Liver (tissue), 9 donors: ENCODE measurements around the gene NDUFA3. TPM values are rescaled to one million over a fixed set of nuclear protein-coding genes. Genes with fewer than 3 reads are reported as not detected.

Experiments
- DNase-seq: peaks from one replicate; pipeline ENCODE4 v3.0.0-alpha.2; 2017; ENCODE audit warnings: low spot score
- H3K27ac ChIP-seq, 2 donors: one replicate each; pipeline ENCODE4 v1.7.0; 2013; ENCODE audit warnings: inconsistent platforms in 2 of 2, low read length in 2 of 2, control low read depth in 1 of 2, low read depth in 1 of 2, mild to moderate bottlenecking in 1 of 2
- H3K27me3 ChIP-seq, 4 donors: one replicate each; pipeline versions ENCODE4 v1.6.1 to v1.7.0; 2013; ENCODE audit warnings: low read length in 3 of 4, inconsistent platforms in 1 of 4, mild to moderate bottlenecking in 1 of 4, moderate library complexity in 1 of 4; ENCODE audit not compliant: control insufficient read depth in 4 of 4, insufficient read depth in 4 of 4
- H3K36me3 ChIP-seq, 4 donors: one replicate each; pipeline versions ENCODE4 v1.6.1 to v1.7.0; 2013; ENCODE audit warnings: low read length in 3 of 4, mild to moderate bottlenecking in 3 of 4, low read depth in 1 of 4, moderate library complexity in 1 of 4; ENCODE audit not compliant: control insufficient read depth in 4 of 4, insufficient read depth in 3 of 4
- H3K4me1 ChIP-seq, 4 donors: one replicate each; pipeline versions ENCODE4 v1.6.1 to v1.7.0; 2013; ENCODE audit warnings: low read length in 3 of 4, mild to moderate bottlenecking in 3 of 4, moderate library complexity in 1 of 4; ENCODE audit not compliant: control insufficient read depth in 4 of 4, insufficient read depth in 4 of 4
- H3K4me3 ChIP-seq, 3 donors: one replicate each; pipeline versions ENCODE4 v1.6.1 to v1.7.0; 2013; ENCODE audit warnings: low read length in 3 of 3, control low read depth in 1 of 3, low read depth in 1 of 3, mild to moderate bottlenecking in 1 of 3
- H3K9ac ChIP-seq, 2 donors: one replicate each; pipeline ENCODE4 v1.7.0; 2013; ENCODE audit warnings: low read length in 2 of 2, mild to moderate bottlenecking in 2 of 2, moderate library complexity in 2 of 2, control low read depth in 1 of 2, low read depth in 1 of 2
- H3K9me3 ChIP-seq, 4 donors: one replicate each; pipeline versions ENCODE4 v1.6.1 to v1.7.0; 2013; ENCODE audit warnings: low read length in 3 of 4; ENCODE audit not compliant: control insufficient read depth in 4 of 4
- EGR1 ChIP-seq, 2 donors: IDR thresholded peaks; 2 replicates each; pipeline ENCODE4 v1.6.1; 2016 to 2018; ENCODE audit warnings: antibody characterized with exemption in 2 of 2, low read depth in 2 of 2
- FOXA1 ChIP-seq: IDR thresholded peaks from 2 replicates; pipeline ENCODE4 v1.6.1; 2016; ENCODE audit warnings: antibody characterized with exemption
- FOXA2 ChIP-seq: IDR thresholded peaks from 2 replicates; pipeline ENCODE4 v1.6.1; 2016; ENCODE audit warnings: antibody characterized with exemption
- GABPA ChIP-seq, 2 donors: IDR thresholded peaks in 1 of 2; conservative IDR thresholded peaks in 1 of 2; 2 replicates each; pipeline ENCODE4 v1.6.1; 2016; ENCODE audit warnings: antibody characterized with exemption in 2 of 2, mild to moderate bottlenecking in 1 of 2, moderate library complexity in 1 of 2
- HNF4G ChIP-seq: IDR thresholded peaks from 2 replicates; pipeline ENCODE4 v1.6.1; 2016; ENCODE audit warnings: antibody characterized with exemption
- JUND ChIP-seq, 2 donors: IDR thresholded peaks; 2 replicates each; pipeline ENCODE4 v1.6.1; 2016; ENCODE audit warnings: antibody characterized with exemption in 2 of 2
- MAX ChIP-seq: IDR thresholded peaks from 2 replicates; pipeline ENCODE4 v1.6.1; 2016; ENCODE audit warnings: antibody characterized with exemption
- NR2F2 ChIP-seq: IDR thresholded peaks from 2 replicates; pipeline ENCODE4 v1.6.1; 2016; ENCODE audit warnings: antibody characterized with exemption
- REST ChIP-seq: IDR thresholded peaks from 2 replicates; pipeline ENCODE4 v1.6.1; 2016; ENCODE audit warnings: antibody characterized with exemption, mild to moderate bottlenecking
- RXRA ChIP-seq, 2 donors: IDR thresholded peaks; 2 replicates each; pipeline ENCODE4 v1.6.1; 2017 to 2018; ENCODE audit warnings: antibody characterized with exemption in 2 of 2, mild to moderate bottlenecking in 1 of 2
- SP1 ChIP-seq: IDR thresholded peaks from 2 replicates; pipeline ENCODE4 v1.6.1; 2018; ENCODE audit warnings: antibody characterized with exemption, mild to moderate bottlenecking
- TAF1 ChIP-seq: conservative IDR thresholded peaks from 2 replicates; pipeline ENCODE4 v1.6.1; 2016; ENCODE audit warnings: antibody characterized with exemption, mild to moderate bottlenecking
- WGBS: extraction: QIAGEN DNeasy Blood & Tissue Kit; methylation state at CpG from one replicate; pipeline ENCODE4 v1.1.7; 2013; 5-methylcytosine and 5-hydroxymethylcytosine counted together
- polyA plus RNA-seq, 2 donors: library from polyadenylated mRNA; stranded (reverse) in 1 of 2; unstranded in 1 of 2; fragments of 200-250 nt in 1 of 2; fragments of >200 nt in 1 of 2; fragmentation: Nextera tagmentation in 1 of 2; extraction: Ambion mirVana in 1 of 2; gene quantifications; one replicate each; pipeline versions ENCODE4 v1.2.1 to v1.2.3, GENCODE V29; 2013 to 2015
- total RNA-seq, 2 donors: library from RNA; depleted of rRNA; stranded (reverse); fragments of >200 nt; gene quantifications; one replicate each; pipeline ENCODE4 v1.2.3, GENCODE V29; 2014
- TF ChIP-seq, protein P1 (sequence below): IDR thresholded peaks from 2 replicates; pipeline ENCODE4 v1.6.1; 2016; ENCODE audit warnings: antibody characterized with exemption
- TF ChIP-seq, protein P2 (sequence below): IDR thresholded peaks from 2 replicates; pipeline ENCODE4 v1.6.1; 2016; ENCODE audit warnings: antibody characterized with exemption
- donor health status: healthy.
- donor health status: healthy.
- donor health status: healthy.
- donor health status: healthy.
- donor health status: healthy.

The NDUFA3 gene
- total and polyA plus RNA-seq, 4 donors: 5.9 to 343 (median 68.5) TPM

GRCh38 chr19:54084410-54084809 lies 18.2 kb upstream of the NDUFA3 start:
- 81% methylated on average over 3 of the region's 3 CpGs for WGBS
- TF ChIP-seq GABPA (IDR thresholded peaks at IDR 0.05 in 1 of 2, conservative IDR thresholded peaks at IDR 0.05 in 1 of 2) (no peak), JUND (IDR thresholded peaks at IDR 0.05) (no peak), RXRA (IDR thresholded peaks at IDR 0.05) (no peak), NR2F2 (no peak), EGR1 (IDR thresholded peaks at IDR 0.05; ENCODE audit: low read depth in 2 of 2) (no peak)
- H3K27ac ChIP-seq: no peak overlapping the region
- H3K36me3 ChIP-seq: no peaks in the 10 kb centered on the region
- no peak overlapping the region for H3K9ac ChIP-seq
- no peak overlapping the region for H3K4me3 ChIP-seq
- DNase-seq: no peak
- peaks cover 5 to 8% (median 7%) of the 10 kb centered on the region in 4 donors for H3K9me3 ChIP-seq
- H3K4me1 ChIP-seq: no peaks in the 10 kb centered on the region
- no peaks in the 10 kb centered on the region for H3K27me3 ChIP-seq

GRCh38 chr19:54094426-54095000 lies 8.1 kb upstream of the NDUFA3 start:
- Histone ChIP-seq H3K36me3 (no peaks in the 10 kb centered on the region), H3K9me3 (no peaks in the 10 kb centered on the region), H3K4me1 (peaks cover 0 to 5% (median 4%) of the 10 kb centered on the region in 4 donors), H3K9ac (no peak overlapping the region), H3K27me3 (peaks cover 0 to 4% (median 0%) of the 10 kb centered on the region in 4 donors), H3K27ac (no peak overlapping the region), H3K4me3 (no peak overlapping the region)
- DNase-seq: no peak
- WGBS: 81% methylated on average over 17 of the region's 17 CpGs
- TF ChIP-seq EGR1 (IDR thresholded peaks at IDR 0.05; ENCODE audit: low read depth in 2 of 2) (no peak), GABPA (IDR thresholded peaks at IDR 0.05 in 1 of 2, conservative IDR thresholded peaks at IDR 0.05 in 1 of 2) (no peak), HNF4G (no peak), REST (no peak), MAX (no peak), TAF1 (no peak), NR2F2 (no peak), FOXA2 (no peak), SP1 (no peak), FOXA1 (no peak)
- TF ChIP-seq, protein P1, sequence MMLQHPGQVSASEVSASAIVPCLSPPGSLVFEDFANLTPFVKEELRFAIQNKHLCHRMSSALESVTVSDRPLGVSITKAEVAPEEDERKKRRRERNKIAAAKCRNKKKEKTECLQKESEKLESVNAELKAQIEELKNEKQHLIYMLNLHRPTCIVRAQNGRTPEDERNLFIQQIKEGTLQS: no peak
- TF ChIP-seq, protein P2, sequence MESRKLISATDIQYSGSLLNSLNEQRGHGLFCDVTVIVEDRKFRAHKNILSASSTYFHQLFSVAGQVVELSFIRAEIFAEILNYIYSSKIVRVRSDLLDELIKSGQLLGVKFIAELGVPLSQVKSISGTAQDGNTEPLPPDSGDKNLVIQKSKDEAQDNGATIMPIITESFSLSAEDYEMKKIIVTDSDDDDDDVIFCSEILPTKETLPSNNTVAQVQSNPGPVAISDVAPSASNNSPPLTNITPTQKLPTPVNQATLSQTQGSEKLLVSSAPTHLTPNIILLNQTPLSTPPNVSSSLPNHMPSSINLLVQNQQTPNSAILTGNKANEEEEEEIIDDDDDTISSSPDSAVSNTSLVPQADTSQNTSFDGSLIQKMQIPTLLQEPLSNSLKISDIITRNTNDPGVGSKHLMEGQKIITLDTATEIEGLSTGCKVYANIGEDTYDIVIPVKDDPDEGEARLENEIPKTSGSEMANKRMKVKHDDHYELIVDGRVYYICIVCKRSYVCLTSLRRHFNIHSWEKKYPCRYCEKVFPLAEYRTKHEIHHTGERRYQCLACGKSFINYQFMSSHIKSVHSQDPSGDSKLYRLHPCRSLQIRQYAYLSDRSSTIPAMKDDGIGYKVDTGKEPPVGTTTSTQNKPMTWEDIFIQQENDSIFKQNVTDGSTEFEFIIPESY: no peak
